ENCODE data around the gene LRRC75B. TPM values are rescaled to one million over a fixed set of nuclear protein-coding genes. Genes with fewer than 3 reads are reported as not detected.
A peak's percentile ranks its signal among the peaks of the same experiment; 100 is the strongest.
"Not testable (repeated sequence)": the region's sequence is repeated elsewhere in the genome, so short reads cannot be mapped to it uniquely, and the experiment has no call there.

Gene LRRC75B
- total and polyA plus RNA-seq, 2 of the 8 experiments (the other 6 are each of a cell fraction or from before 2014, with no cell fraction given), result 12.2 to 26.6 TPM

GRCh38 chr22:24593836-24594568, 1.1 kb upstream of the LRRC75B start (continued):
- TF ChIP-seq ASH2L (IDR thresholded peaks at IDR 0.05; ENCODE audit: low read length) (no peak), FOSL1 (IDR thresholded peaks at IDR 0.05; ENCODE audit: insufficient read depth, low read depth, low read length) (no peak), TAF1 (IDR thresholded peaks at IDR 0.05; ENCODE audit: low read depth, low read length) (no peak)

- not testable (repeated sequence) for H3K79me2 ChIP-seq (ENCODE audit: control insufficient read depth in 1 of 2, insufficient read depth in 2 of 2, low read length in 2 of 2); H3K9ac ChIP-seq (replicated peaks in 1 of 4; ENCODE audit: extremely low read depth in 1 of 4, low read depth in 3 of 4, low read length in 3 of 4); H4K20me1 ChIP-seq (replicated peaks in 1 of 2; ENCODE audit: control insufficient read depth in 1 of 2, insufficient read depth in 2 of 2, low read length in 2 of 2); H3K9me3 ChIP-seq (ENCODE audit: insufficient read depth in 2 of 2, low read depth in 1 of 2, low read length in 1 of 2); H2BK20ac ChIP-seq (ENCODE audit: low read length); H3K14ac ChIP-seq (ENCODE audit: insufficient read length); H2BK15ac ChIP-seq (ENCODE audit: low read length); H3K36me3 ChIP-seq (ENCODE audit: control insufficient read depth in 2 of 4, insufficient read depth in 4 of 4, low read length in 3 of 4); H4K5ac ChIP-seq (ENCODE audit: insufficient read length, low read depth, low read length); H3K18ac ChIP-seq (ENCODE audit: extremely low read depth, low read length); H3K56ac ChIP-seq (replicated peaks; ENCODE audit: insufficient read length, low read depth, low read length); H2BK12ac ChIP-seq (ENCODE audit: low read depth, low read length); H3K23ac ChIP-seq (ENCODE audit: insufficient read length); H2BK120ac ChIP-seq (replicated peaks; ENCODE audit: low read depth, low read length); H2AK5ac ChIP-seq (ENCODE audit: low read depth, low read length); H3K79me1 ChIP-seq (ENCODE audit: low read depth, low read length); H3K4ac ChIP-seq (replicated peaks; ENCODE audit: insufficient read length, low read depth, low read length); FAIRE-seq; H2AFZ ChIP-seq (ENCODE audit: low read length); H4K91ac ChIP-seq (replicated peaks; ENCODE audit: insufficient read length, low read length); H3K23me2 ChIP-seq (ENCODE audit: low read depth, low read length); H3K27ac ChIP-seq (ENCODE audit: low read depth, low read length); DNase-seq (ENCODE audit: low read depth in 1 of 2, low spot score in 2 of 2); H3K27me3 ChIP-seq (replicated peaks in 1 of 4; ENCODE audit: control insufficient read depth in 3 of 4, extremely low read depth in 1 of 4, insufficient read depth in 3 of 4, low read length in 3 of 4)
- H3K4me2 ChIP-seq (ENCODE audit: insufficient read depth in 1 of 2, low read depth in 2 of 2, low read length in 2 of 2), result peak overlapping the region; percentile 57 to 95; a peak in 1 of 4 replicates
- peak overlapping the region; percentile 74 for H4K8ac ChIP-seq (ENCODE audit: extremely low read depth, insufficient read depth, low read length)
- CTCF ChIA-PET (ENCODE audit: partially characterized antibody), result interaction anchor here (0.6 to 1.1 kb wide), 2 partner anchors 12 to 310 kb away, joined by 3 read pairs; no protein-coding TSS in a partner anchor
- peaks cover 0 to 25% (median 10%) of the 10 kb centered on the region in 4 experiments; a peak in 6 of 7 replicates for H3K4me1 ChIP-seq (replicated peaks in 1 of 4; ENCODE audit: control insufficient read depth in 3 of 4, insufficient read depth in 4 of 4, low read length in 3 of 4)
- 93% methylated on average over 7 of the region's 10 CpGs; no CpG with 5 or more reads in 1 of the 2 experiments for WGBS, 2 experiments (ENCODE audit: extremely low coverage in 1 of 2, insufficient coverage in 1 of 2, insufficient read length in 1 of 2, insufficient replicate concordance in 2 of 2, low coverage in 1 of 2, low lambda C conversion rate in 2 of 2, missing lambda C conversion rate in 1 of 2)
- H2BK5ac ChIP-seq (ENCODE audit: low read depth, low read length), result 0 out of 2 replicates have a peak overlapping the region, but pooled peaks have one; percentile 35
- POLR2A ChIA-PET (ENCODE audit: partially characterized antibody), result interaction anchor here (0.6 to 4.4 kb wide), 9 partner anchors 10 to 301 kb away, joined by 3 to 38 read pairs (median 3); partner anchors contain the start of gene GUCD1
- peak overlapping the region; percentile 41 to 87 (median 56); a peak in 5 of 8 replicates for H3K4me3 ChIP-seq (ENCODE audit: extremely low read depth in 1 of 4, insufficient read depth in 2 of 4, low read depth in 3 of 4, low read length in 4 of 4)
Measured at GRCh38 chr22:24593559-24593835, 624 bp upstream of the LRRC75B start.
